SHP77 (cell line): ENCODE measurements around the gene TNFRSF21.
"Not testable (repeated sequence)": the region's sequence is repeated elsewhere in the genome, so short reads cannot be mapped to it uniquely, and the experiment has no call there.

Experiments used
- DNase-seq, 2 experiments: peaks; one replicate each; lab custom pipeline; 2025; lab: John Stamatoyannopoulos, UW

Gene TNFRSF21

GRCh38 chr6:47323321-47323720 is 13.6 kb upstream of the TNFRSF21 start:
- no peak for DNase-seq

GRCh38 chr6:47321577-47321976 is 11.9 kb upstream of the TNFRSF21 start:
- DNase-seq, result no peak

- DNase-seq, result no peak
Observed at GRCh38 chr6:47319867-47320266, 10.2 kb upstream of the TNFRSF21 start.

GRCh38 chr6:47319382-47319781 is 9.7 kb upstream of the TNFRSF21 start:
- no peak for DNase-seq

GRCh38 chr6:47318236-47318989 is 8.7 kb upstream of the TNFRSF21 start:
- DNase-seq, result no peak

- not testable (repeated sequence) for DNase-seq
Observed at GRCh38 chr6:47315181-47315580, 5.5 kb upstream of the TNFRSF21 start.

GRCh38 chr6:47310131-47310480 is 401 bp upstream of the TNFRSF21 start:
- DNase-seq, result no peak

- DNase-seq, result peak in 1 of 2 experiments; percentile 30
Observed at GRCh38 chr6:47308552-47309290, 984 bp downstream of the TNFRSF21 start.

- DNase-seq, result no peak
Observed at GRCh38 chr6:47308198-47308517, 1.5 kb downstream of the TNFRSF21 start.

GRCh38 chr6:47307362-47308197 is 2.1 kb downstream of the TNFRSF21 start:
- no peak for DNase-seq

GRCh38 chr6:47306887-47307286 is 2.8 kb downstream of the TNFRSF21 start:
- no peak for DNase-seq

GRCh38 chr6:47303861-47304260 is 5.8 kb downstream of the TNFRSF21 start:
- DNase-seq, result peak; percentile 14 to 23

GRCh38 chr6:47303342-47303741 is 6.4 kb downstream of the TNFRSF21 start:
- no peak for DNase-seq

GRCh38 chr6:47302043-47302442 is 7.7 kb downstream of the TNFRSF21 start:
- no peak for DNase-seq

- DNase-seq, result no peak
Observed at GRCh38 chr6:47301441-47301840, 8.3 kb downstream of the TNFRSF21 start.

- DNase-seq, result no peak
Observed at GRCh38 chr6:47300417-47300816, 9.3 kb downstream of the TNFRSF21 start.

- DNase-seq, result no peak
Observed at GRCh38 chr6:47299965-47300364, 9.7 kb downstream of the TNFRSF21 start.

- no peak for DNase-seq
Observed at GRCh38 chr6:47298475-47298874, 11.2 kb downstream of the TNFRSF21 start.

- DNase-seq, result no peak
Observed at GRCh38 chr6:47294990-47295389, 14.7 kb downstream of the TNFRSF21 start.

GRCh38 chr6:47292944-47293343 is 16.8 kb downstream of the TNFRSF21 start:
- DNase-seq, result no peak

GRCh38 chr6:47292027-47292426 is 17.7 kb downstream of the TNFRSF21 start:
- DNase-seq, result no peak

GRCh38 chr6:47290124-47290834 is 19.4 kb downstream of the TNFRSF21 start:
- DNase-seq, result no peak
